Thyroid gland (tissue), 4 donors: ENCODE data around the gene ALDH3B2. TPM values are rescaled to one million over a fixed set of nuclear protein-coding genes. Genes with fewer than 3 reads are reported as not detected.
"Not testable (repeated sequence)": the region's sequence is repeated elsewhere in the genome, so short reads cannot be mapped to it uniquely, and the experiment has no call there.

Experiments
- DNase-seq, 2 donors: peaks; one replicate each; pipeline ENCODE4 v3.0.0-alpha.2; 2019
- H3K27ac ChIP-seq, 3 donors: fragments of 200-600 bp; sonication (generic); 1 replicate in 2 of 3; 2 replicates in 1 of 3; pipeline ENCODE4 v1.5.1; 2016 to 2019; ENCODE audit warnings: mild to moderate bottlenecking in 1 of 3, moderate library complexity in 1 of 3
- H3K27me3 ChIP-seq: fragments of 200-600 bp; sonication (generic); one replicate; pipeline ENCODE4 v1.5.1; 2019
- H3K36me3 ChIP-seq, 2 donors: fragments of 200-600 bp; sonication (generic); one replicate each; pipeline ENCODE4 v1.5.1; 2016 to 2019
- H3K4me1 ChIP-seq, 2 donors: fragments of 200-600 bp; sonication (generic); one replicate each; pipeline ENCODE4 v1.5.1; 2017 to 2019
- H3K4me3 ChIP-seq, 3 donors: fragments of 200-600 bp; sonication (generic); replicated peaks in 1 of 3; 1 replicate in 2 of 3; 2 replicates in 1 of 3; pipeline ENCODE4 v1.5.1; 2016; ENCODE audit warnings: mild to moderate bottlenecking in 1 of 3
- H3K9me3 ChIP-seq: fragments of 200-600 bp; sonication (generic); one replicate; pipeline ENCODE4 v1.5.1; 2017
- CTCF ChIP-seq, 6 experiments: fragments of 200-600 bp in 3 of 6; fragments of 450-650 bp in 3 of 6; sonication (generic) in 3 of 6; IDR thresholded peaks; one replicate each; pipeline ENCODE4 v1.5.1; 2016 to 2019; ENCODE audit warnings: antibody characterized with exemption in 6 of 6, mild to moderate bottlenecking in 2 of 6, inconsistent platforms in 1 of 6, moderate library complexity in 1 of 6
- POLR2A ChIP-seq, 2 donors: fragments of 450-650 bp; IDR thresholded peaks; one replicate each; pipeline ENCODE4 v1.6.1; 2017; ENCODE audit warnings: antibody characterized with exemption in 2 of 2, mild to moderate bottlenecking in 2 of 2, moderate library complexity in 1 of 2
- WGBS, 2 donors: methylation state at CpG; one replicate each; pipeline ENCODE4 v1.1.5; 2017; 5-methylcytosine and 5-hydroxymethylcytosine counted together
- intact Hi-C: fragments of 100-400 bp; cut with DNase I; formaldehyde crosslinking; loops from one replicate; pipeline ENCODE4 v1.15.1; 2023
- total RNA-seq, 4 donors: library from RNA; depleted of rRNA; stranded (reverse); fragments of >200 nt; gene quantifications; one replicate each; pipeline ENCODE4 v1.2.3, GENCODE V29; 2016

ALDH3B2 gene
- 1 to 10 TPM in 1 of 4 donors, not detected in 3; 1.3 TPM for total RNA-seq

DNA sequence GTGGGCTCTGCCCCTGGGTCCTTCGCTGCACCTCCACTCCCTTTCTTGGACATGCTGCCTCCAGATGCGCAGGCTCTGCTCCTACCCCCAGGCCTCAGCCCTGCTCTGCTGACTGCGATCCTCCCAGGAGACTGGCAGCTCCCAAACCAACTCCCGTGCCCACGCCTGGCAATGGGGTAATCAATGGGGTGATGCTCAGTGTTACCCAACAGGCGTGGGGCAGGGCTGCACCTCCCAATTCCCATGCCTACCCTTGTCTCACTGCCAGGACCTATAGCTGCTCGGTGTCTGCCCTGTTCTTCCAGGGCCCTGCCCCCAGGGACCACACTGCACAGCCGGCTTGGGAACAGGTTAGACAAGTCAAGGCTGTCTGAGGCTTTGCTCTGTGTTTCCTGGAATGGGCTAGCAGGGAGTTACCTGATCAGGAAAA, at the start of gene ALDH3B2:
ALDH3B2 (minus strand) TSS at position 182 of the 430 bp plus-strand sequence. CDS start 7,688 bp downstream, outside the sequence.
- H3K27ac ChIP-seq = no peak within 1 kb of the TSS
- DNase-seq = no peak
- intact Hi-C loops = no loop called here
- 40 to 60% methylated on average over 3 to 8 of the region's 8 CpGs for WGBS, 2 donors
- H3K4me1 ChIP-seq = no peaks in the 10 kb centered on the region
- no peaks in the 10 kb centered on the region for H3K36me3 ChIP-seq
- no peaks in the 10 kb centered on the region for H3K27me3 ChIP-seq
- no peak within 1 kb of the TSS for H3K4me3 ChIP-seq
- no peaks in the 10 kb centered on the region for H3K9me3 ChIP-seq
- TF ChIP-seq POLR2A (IDR thresholded peaks at IDR 0.05) = no peak
- no peak for TF ChIP-seq CTCF (IDR thresholded peaks at IDR 0.05)

DNA sequence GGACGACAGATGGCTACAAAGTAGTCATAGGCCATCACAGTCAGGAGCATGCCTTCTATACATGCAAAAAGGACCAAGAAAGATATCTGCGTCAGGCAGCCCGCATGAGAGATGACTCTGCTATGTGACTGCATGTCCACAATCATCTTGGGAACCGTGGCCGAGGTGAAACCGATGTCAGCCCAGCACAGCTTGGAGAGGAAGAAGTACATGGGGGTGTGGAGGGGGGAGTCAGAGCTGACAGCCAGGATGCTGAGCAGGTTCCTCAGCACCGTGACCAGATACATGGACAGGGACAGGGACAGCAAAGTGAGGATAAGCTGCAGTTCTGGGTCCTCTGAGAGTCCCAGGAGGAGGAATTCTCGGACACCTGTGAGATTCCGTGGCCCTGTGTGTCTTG, 48.6 kb upstream of the ALDH3B2 start:
- H3K27me3 ChIP-seq, H3K4me3 ChIP-seq, H3K27ac ChIP-seq, H3K36me3 ChIP-seq, DNase-seq, H3K9me3 ChIP-seq, H3K4me1 ChIP-seq, intact Hi-C loops: not testable (repeated sequence)
- 89 to 92% methylated on average over 9 of the region's 9 CpGs for whole genome bisulfite sequencing, 2 donors

DNA sequence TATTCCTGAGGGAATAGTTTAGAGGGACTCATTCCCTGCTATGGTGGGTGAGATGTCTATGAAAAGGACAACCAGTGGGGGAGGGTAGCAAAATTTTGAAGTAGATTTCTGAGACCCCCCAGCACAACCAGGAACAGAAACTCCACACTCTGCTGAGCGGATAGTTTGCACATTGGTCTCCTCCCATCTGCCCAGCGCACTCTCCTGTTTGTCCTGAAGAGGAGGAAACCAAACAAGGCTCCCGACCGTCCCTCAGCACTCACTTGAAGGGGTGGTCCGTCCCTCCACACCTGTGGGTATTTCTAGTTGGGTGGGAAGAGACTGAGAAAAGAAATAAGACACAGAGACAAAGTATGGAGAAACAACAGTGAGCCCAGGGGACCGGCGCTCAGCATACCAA, 41.8 kb upstream of the ALDH3B2 start:
- H3K36me3 ChIP-seq, H3K4me1 ChIP-seq, H3K4me3 ChIP-seq, H3K9me3 ChIP-seq, H3K27ac ChIP-seq, intact Hi-C loops, DNase-seq, H3K27me3 ChIP-seq: not testable (repeated sequence)
- 67 to 71% methylated on average over 7 of the region's 7 CpGs for WGBS, 2 donors

GRCh38 chr11:67715801-67716200, 41.4 kb upstream of the ALDH3B2 start:
- H3K4me3 ChIP-seq, H3K36me3 ChIP-seq, H3K27me3 ChIP-seq, H3K9me3 ChIP-seq, DNase-seq, H3K4me1 ChIP-seq, intact Hi-C loops, H3K27ac ChIP-seq: not testable (repeated sequence)
- no CpG with 5 or more reads among the region's 17 CpGs for WGBS, 2 donors

DNA sequence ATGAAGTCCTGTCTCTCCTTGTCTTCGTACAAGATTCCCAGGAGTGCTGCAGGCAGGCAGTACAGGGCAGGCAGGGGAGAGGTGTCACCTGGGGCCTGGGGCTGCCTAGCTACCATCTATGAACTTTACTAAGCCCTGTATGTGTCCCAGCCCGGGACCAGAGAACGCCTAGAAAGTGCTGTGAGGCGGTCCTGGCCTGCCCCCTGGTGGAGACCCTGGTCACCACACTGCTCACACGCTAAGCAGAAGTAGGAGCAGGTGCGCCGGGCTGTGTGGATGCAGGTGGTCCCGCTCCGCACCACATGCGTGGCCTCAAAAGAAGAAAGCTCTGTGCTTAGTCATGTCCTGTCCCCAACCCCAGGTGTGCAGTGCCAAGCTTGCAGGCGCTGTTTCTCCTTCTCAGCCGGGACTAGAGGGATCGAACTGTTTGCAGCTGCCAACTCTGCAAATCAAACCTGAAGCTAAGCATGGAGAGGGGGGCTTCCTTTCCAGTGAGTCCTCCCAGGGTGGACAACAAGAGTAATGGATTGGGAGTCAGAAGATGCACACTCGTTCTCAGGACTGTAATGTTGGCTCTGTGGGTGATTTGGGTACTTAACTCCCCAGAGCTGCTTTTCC, 39.6 kb upstream of the ALDH3B2 start:
- DNase-seq = peak; percentile 48 to 52
- H3K36me3 ChIP-seq, H3K4me1 ChIP-seq, H3K9me3 ChIP-seq, intact Hi-C loops, H3K27me3 ChIP-seq, H3K4me3 ChIP-seq, H3K27ac ChIP-seq: not testable (repeated sequence)
- WGBS, 2 donors = 35 to 39% methylated on average over 4 of the region's 14 CpGs
- peak in 4 of 6 experiments; percentile 26 to 49 (median 34) for TF ChIP-seq CTCF (IDR thresholded peaks at IDR 0.05)

GRCh38 chr11:67711676-67712075, 37.3 kb upstream of the ALDH3B2 start:
- WGBS, 2 donors = 0% methylated on average over 3 of the region's 46 CpGs; no CpG with 5 or more reads in 1 of the 2 donors
- H3K4me1 ChIP-seq, DNase-seq, H3K36me3 ChIP-seq, intact Hi-C loops, H3K27me3 ChIP-seq, H3K9me3 ChIP-seq, H3K4me3 ChIP-seq, H3K27ac ChIP-seq: not testable (repeated sequence)

GRCh38 chr11:67711212-67711611, 36.8 kb upstream of the ALDH3B2 start:
- H3K27me3 ChIP-seq, H3K27ac ChIP-seq, H3K4me1 ChIP-seq, H3K9me3 ChIP-seq, intact Hi-C loops, DNase-seq, H3K36me3 ChIP-seq, H3K4me3 ChIP-seq: not testable (repeated sequence)
- WGBS, 2 donors = no CpG with 5 or more reads among the region's 31 CpGs

- H3K9me3 ChIP-seq, H3K27me3 ChIP-seq, DNase-seq, H3K36me3 ChIP-seq, intact Hi-C loops, H3K4me1 ChIP-seq, H3K4me3 ChIP-seq, H3K27ac ChIP-seq: not testable (repeated sequence)
- WGBS, 2 donors = 95 to 98% methylated on average over 8 to 10 of the region's 11 CpGs
Measured at GRCh38 chr11:67709806-67710205, 35.4 kb upstream of the ALDH3B2 start.
